Right lobe of liver (tissue), 4 donors: ENCODE data around the gene PTPN9.

Experiments
- POLR2A ChIP-seq: fragments of 450-650 bp; IDR thresholded peaks from one replicate; pipeline ENCODE4 v1.6.1; 2017; ENCODE audit warnings: antibody characterized with exemption, mild to moderate bottlenecking
- TF ChIP-seq, protein P1 (sequence below), 4 donors: fragments of 200-600 bp in 3 of 4; fragments of 450-650 bp in 1 of 4; IDR thresholded peaks; one replicate each; pipeline versions ENCODE4 v1.5.1 to v1.8.0; 2016 to 2022; ENCODE audit warnings: antibody characterized with exemption in 4 of 4, mild to moderate bottlenecking in 2 of 4
- donor health status: DM: no; HTN: no; CAD: no.
- donor health status: DM: no; HTN: no; CAD: no.
- donor health status: DM: no; HTN: yes; CAD: no.

DNA sequence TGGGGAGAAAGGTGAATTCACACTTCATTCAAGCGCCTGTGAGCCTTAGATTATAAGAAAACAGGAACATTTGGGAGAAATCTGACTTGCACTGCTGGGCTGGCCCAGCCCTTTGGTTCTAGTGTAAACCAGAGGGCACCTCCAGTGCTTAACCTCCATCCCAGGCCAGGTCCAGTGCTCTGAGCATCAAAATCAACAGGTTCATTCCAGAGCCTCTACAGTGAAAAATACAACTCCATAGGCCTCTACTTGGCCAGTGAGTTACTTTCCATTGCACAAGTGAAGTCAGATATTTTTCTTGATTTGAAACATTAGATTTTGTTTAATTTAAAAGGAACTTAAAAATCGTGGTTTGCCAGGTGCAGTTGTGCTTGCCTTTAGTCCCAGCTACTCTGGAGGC lies 43.4 kb upstream of the PTPN9 start:
- TF ChIP-seq, protein P1, sequence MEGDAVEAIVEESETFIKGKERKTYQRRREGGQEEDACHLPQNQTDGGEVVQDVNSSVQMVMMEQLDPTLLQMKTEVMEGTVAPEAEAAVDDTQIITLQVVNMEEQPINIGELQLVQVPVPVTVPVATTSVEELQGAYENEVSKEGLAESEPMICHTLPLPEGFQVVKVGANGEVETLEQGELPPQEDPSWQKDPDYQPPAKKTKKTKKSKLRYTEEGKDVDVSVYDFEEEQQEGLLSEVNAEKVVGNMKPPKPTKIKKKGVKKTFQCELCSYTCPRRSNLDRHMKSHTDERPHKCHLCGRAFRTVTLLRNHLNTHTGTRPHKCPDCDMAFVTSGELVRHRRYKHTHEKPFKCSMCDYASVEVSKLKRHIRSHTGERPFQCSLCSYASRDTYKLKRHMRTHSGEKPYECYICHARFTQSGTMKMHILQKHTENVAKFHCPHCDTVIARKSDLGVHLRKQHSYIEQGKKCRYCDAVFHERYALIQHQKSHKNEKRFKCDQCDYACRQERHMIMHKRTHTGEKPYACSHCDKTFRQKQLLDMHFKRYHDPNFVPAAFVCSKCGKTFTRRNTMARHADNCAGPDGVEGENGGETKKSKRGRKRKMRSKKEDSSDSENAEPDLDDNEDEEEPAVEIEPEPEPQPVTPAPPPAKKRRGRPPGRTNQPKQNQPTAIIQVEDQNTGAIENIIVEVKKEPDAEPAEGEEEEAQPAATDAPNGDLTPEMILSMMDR (IDR thresholded peaks at IDR 0.05), result no peak
- TF ChIP-seq POLR2A, result no peak
